ENCODE results near the gene MYH9.
A peak's percentile ranks its signal among the peaks of the same experiment; 100 is the strongest.

MYH9 gene

GRCh38 chr22:36329254-36330078, 58.3 kb downstream of the MYH9 start:
- peak; percentile 68 for DNase-seq

GRCh38 chr22:36328635-36329253, 59.0 kb downstream of the MYH9 start:
- peak; percentile 71 for DNase-seq

- DNase-seq, result no peak
Observed at GRCh38 chr22:36327922-36328551, 59.7 kb downstream of the MYH9 start.

GRCh38 chr22:36326178-36327161, 61.3 kb downstream of the MYH9 start:
- no peak for DNase-seq

- peak; percentile 31 for DNase-seq
Observed at GRCh38 chr22:36325154-36326031, 62.4 kb downstream of the MYH9 start.

GRCh38 chr22:36324414-36324813, 63.4 kb downstream of the MYH9 start:
- no peak for DNase-seq

- no peak for DNase-seq
Observed at GRCh38 chr22:36323855-36324331, 63.9 kb downstream of the MYH9 start.

GRCh38 chr22:36323182-36323854, 64.4 kb downstream of the MYH9 start:
- no peak for DNase-seq

- no peak for DNase-seq
Observed at GRCh38 chr22:36322602-36322915, 65.2 kb downstream of the MYH9 start.

GRCh38 chr22:36321797-36322601, 65.8 kb downstream of the MYH9 start:
- no peak for DNase-seq

GRCh38 chr22:36320553-36320952, 67.2 kb downstream of the MYH9 start:
- no peak for DNase-seq

- no peak for DNase-seq
Observed at GRCh38 chr22:36319595-36320497, 67.9 kb downstream of the MYH9 start.

GRCh38 chr22:36318442-36318841, 69.3 kb downstream of the MYH9 start:
- DNase-seq, result no peak

- no peak for DNase-seq
Observed at GRCh38 chr22:36317658-36318271, 70.0 kb downstream of the MYH9 start.

- no peak for DNase-seq
Observed at GRCh38 chr22:36316419-36316818, 71.3 kb downstream of the MYH9 start.

GRCh38 chr22:36315325-36315724, 72.4 kb downstream of the MYH9 start:
- DNase-seq, result no peak

GRCh38 chr22:36311386-36312085, 76.2 kb downstream of the MYH9 start:
- DNase-seq, result no peak

- no peak for DNase-seq
Observed at GRCh38 chr22:36308880-36309279, 78.9 kb downstream of the MYH9 start.
